ENCODE results near the gene TAS2R14.

DNA sequence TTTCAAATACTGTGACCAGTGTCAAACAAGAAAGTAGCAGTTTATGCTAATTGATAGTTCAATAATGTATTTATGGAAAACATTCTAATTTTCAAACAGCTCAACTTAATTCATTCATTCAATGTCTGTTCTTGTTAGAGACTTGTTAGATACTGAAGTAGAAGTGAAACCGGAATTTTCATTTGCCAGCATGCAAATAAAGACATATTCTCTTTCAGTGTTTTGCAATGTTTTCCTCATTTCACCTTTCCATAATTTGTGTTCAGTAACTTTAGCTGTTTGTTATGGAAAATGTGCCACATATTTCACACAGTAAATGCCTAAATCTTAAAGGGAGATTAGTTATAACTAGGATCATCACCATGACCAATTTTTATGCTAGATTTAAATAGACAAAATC, 26.4 kb upstream of the TAS2R14 start:
- TF ChIP-seq, protein P1, sequence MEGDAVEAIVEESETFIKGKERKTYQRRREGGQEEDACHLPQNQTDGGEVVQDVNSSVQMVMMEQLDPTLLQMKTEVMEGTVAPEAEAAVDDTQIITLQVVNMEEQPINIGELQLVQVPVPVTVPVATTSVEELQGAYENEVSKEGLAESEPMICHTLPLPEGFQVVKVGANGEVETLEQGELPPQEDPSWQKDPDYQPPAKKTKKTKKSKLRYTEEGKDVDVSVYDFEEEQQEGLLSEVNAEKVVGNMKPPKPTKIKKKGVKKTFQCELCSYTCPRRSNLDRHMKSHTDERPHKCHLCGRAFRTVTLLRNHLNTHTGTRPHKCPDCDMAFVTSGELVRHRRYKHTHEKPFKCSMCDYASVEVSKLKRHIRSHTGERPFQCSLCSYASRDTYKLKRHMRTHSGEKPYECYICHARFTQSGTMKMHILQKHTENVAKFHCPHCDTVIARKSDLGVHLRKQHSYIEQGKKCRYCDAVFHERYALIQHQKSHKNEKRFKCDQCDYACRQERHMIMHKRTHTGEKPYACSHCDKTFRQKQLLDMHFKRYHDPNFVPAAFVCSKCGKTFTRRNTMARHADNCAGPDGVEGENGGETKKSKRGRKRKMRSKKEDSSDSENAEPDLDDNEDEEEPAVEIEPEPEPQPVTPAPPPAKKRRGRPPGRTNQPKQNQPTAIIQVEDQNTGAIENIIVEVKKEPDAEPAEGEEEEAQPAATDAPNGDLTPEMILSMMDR (IDR thresholded peaks at IDR 0.05 in 4 of 5, conservative IDR thresholded peaks at IDR 0.05 in 1 of 5) = no peak
- TF ChIP-seq POLR2A (IDR thresholded peaks at IDR 0.05) = no peak
